HL-60 (cell line): Measurements from ENCODE around the gene SHISA8.

Experiments
- DNase-seq, 2 experiments: peaks; one replicate each; pipeline ENCODE4 v3.0.0-alpha.2; 2010 to 2020; ENCODE audit warnings: low read depth in 1 of 2, low spot score in 1 of 2
- H3K27ac ChIP-seq: fragments of 250-450 bp; sonication (Bioruptor Pico); replicated peaks from 2 replicates; pipeline ENCODE4 v1.5.1; 2020; ENCODE audit warnings: mild to moderate bottlenecking, moderate library complexity
- H3K27me3 ChIP-seq: fragments of 250-450 bp; sonication (Bioruptor Pico); 2 replicates; pipeline ENCODE4 v1.5.1; 2021; ENCODE audit warnings: mild to moderate bottlenecking, moderate library complexity; ENCODE audit not compliant: insufficient read depth, poor library complexity, severe bottlenecking
- H3K4me3 ChIP-seq: replicated peaks from 2 replicates; pipeline ENCODE4 v1.5.1; 2011; ENCODE audit warnings: mild to moderate bottlenecking, control low read depth, low read length; ENCODE audit not compliant: insufficient read depth
- GABPA ChIP-seq: IDR thresholded peaks from 2 replicates; pipeline ENCODE4 v1.6.1; 2012; ENCODE audit warnings: low read depth
- POLR2AphosphoS5 ChIP-seq: IDR thresholded peaks from 2 replicates; pipeline ENCODE4 v1.6.1; 2012; ENCODE audit warnings: low read depth
- SPI1 ChIP-seq: IDR thresholded peaks from 2 replicates; pipeline ENCODE4 v1.6.1; 2012; ENCODE audit warnings: low read depth, mild to moderate bottlenecking, borderline replicate concordance
- TF ChIP-seq, protein P1 (sequence below): IDR thresholded peaks from one replicate; pipeline ENCODE4 v1.5.1; 2011; ENCODE audit warnings: low read length, control low read depth, inconsistent platforms; ENCODE audit not compliant: insufficient read depth
- TF ChIP-seq, protein P2 (sequence below): IDR thresholded peaks from 2 replicates; pipeline ENCODE4 v1.6.1; 2012; ENCODE audit warnings: low read depth; ENCODE audit not compliant: insufficient replicate concordance

SHISA8 gene

DNA sequence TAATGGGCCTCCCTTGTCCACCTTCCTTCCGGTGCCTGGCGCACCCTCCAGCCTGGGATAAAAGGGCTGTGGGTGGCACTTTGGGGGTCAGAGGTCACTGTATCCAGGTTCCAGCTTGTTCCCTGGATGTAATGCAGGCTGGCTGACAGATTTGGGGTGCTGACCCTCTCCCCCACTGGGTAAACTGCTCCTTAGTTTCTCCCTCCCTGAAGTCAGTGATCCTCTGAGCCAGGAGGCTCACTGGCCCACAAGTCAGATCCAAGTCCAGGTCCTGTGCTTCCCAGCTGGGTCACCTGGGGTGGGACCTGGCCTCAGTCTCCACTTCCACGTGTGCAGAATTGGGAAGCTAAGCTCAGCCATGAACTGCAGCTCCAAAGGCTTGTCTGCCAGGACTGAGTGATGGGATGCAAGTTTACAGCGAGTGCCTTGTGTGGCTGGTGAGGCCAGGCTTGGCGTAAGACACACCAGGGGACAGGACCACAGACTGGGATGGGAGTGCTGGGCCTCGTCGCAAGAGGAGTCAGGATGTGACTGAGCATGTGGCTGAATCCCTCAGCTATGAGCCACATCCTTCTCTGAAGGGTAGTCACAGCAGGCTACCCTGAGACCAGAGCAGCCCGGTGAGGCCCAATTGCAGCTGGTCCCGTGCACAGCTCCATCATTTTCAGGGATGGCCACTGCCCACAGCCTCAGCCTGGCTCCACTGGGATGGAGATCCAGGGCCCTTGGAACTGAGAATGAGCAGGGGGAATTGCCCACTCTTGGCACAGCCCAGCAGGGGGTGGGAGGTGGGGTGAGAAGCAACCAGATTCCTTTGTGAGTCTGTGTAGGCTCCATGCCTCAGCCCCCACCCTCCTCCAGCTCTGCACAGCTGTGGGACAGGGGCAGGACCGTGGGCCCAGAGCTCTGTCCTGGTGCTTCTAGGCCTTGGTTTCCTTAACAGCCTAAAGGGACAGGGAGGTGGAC lies 7.2 kb downstream of the SHISA8 start:
- no peak for DNase-seq
- peaks cover 27% of the 10 kb centered on the region for H3K27me3 ChIP-seq

DNA sequence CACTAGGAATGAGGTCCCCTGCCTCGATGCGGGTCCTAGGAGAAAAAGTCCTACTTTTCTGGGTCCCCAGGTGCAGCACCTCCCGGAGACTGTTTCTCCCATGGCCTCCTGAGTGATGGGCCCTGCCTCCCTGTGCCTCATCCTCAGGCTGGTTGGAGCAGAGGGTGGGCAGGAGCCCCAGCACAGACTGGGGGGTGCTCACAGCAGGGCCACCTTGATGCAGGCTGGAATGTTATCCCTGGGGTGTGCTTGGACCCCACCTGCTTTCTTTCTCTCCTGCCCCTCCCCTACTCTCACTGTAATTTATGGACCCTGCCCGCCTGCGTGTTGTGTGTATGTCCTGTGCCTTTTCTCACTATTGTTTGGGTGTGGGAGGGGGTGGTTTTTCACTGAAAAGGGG lies 8.1 kb downstream of the SHISA8 start:
- Histone ChIP-seq H3K27ac (no peak overlapping the region), H3K27me3 (peaks cover 18% of the 10 kb centered on the region), H3K4me3 (no peak overlapping the region)
- no peak for DNase-seq
- TF ChIP-seq, protein P1, sequence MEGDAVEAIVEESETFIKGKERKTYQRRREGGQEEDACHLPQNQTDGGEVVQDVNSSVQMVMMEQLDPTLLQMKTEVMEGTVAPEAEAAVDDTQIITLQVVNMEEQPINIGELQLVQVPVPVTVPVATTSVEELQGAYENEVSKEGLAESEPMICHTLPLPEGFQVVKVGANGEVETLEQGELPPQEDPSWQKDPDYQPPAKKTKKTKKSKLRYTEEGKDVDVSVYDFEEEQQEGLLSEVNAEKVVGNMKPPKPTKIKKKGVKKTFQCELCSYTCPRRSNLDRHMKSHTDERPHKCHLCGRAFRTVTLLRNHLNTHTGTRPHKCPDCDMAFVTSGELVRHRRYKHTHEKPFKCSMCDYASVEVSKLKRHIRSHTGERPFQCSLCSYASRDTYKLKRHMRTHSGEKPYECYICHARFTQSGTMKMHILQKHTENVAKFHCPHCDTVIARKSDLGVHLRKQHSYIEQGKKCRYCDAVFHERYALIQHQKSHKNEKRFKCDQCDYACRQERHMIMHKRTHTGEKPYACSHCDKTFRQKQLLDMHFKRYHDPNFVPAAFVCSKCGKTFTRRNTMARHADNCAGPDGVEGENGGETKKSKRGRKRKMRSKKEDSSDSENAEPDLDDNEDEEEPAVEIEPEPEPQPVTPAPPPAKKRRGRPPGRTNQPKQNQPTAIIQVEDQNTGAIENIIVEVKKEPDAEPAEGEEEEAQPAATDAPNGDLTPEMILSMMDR = no peak
- TF ChIP-seq SPI1 (no peak), GABPA (no peak), POLR2AphosphoS5 (no peak)
- TF ChIP-seq, protein P2, sequence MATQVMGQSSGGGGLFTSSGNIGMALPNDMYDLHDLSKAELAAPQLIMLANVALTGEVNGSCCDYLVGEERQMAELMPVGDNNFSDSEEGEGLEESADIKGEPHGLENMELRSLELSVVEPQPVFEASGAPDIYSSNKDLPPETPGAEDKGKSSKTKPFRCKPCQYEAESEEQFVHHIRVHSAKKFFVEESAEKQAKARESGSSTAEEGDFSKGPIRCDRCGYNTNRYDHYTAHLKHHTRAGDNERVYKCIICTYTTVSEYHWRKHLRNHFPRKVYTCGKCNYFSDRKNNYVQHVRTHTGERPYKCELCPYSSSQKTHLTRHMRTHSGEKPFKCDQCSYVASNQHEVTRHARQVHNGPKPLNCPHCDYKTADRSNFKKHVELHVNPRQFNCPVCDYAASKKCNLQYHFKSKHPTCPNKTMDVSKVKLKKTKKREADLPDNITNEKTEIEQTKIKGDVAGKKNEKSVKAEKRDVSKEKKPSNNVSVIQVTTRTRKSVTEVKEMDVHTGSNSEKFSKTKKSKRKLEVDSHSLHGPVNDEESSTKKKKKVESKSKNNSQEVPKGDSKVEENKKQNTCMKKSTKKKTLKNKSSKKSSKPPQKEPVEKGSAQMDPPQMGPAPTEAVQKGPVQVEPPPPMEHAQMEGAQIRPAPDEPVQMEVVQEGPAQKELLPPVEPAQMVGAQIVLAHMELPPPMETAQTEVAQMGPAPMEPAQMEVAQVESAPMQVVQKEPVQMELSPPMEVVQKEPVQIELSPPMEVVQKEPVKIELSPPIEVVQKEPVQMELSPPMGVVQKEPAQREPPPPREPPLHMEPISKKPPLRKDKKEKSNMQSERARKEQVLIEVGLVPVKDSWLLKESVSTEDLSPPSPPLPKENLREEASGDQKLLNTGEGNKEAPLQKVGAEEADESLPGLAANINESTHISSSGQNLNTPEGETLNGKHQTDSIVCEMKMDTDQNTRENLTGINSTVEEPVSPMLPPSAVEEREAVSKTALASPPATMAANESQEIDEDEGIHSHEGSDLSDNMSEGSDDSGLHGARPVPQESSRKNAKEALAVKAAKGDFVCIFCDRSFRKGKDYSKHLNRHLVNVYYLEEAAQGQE = no peak

More for the DNA sequence above, 7.2 kb downstream of the SHISA8 start:
- TF ChIP-seq POLR2AphosphoS5 (peak; percentile 34; the same call in 1 of the 2 replicates), SPI1 (no peak)
- TF ChIP-seq, protein P2 = no peak
- Histone ChIP-seq H3K27ac (no peak overlapping the region), H3K4me3 (no peak overlapping the region)

DNA sequence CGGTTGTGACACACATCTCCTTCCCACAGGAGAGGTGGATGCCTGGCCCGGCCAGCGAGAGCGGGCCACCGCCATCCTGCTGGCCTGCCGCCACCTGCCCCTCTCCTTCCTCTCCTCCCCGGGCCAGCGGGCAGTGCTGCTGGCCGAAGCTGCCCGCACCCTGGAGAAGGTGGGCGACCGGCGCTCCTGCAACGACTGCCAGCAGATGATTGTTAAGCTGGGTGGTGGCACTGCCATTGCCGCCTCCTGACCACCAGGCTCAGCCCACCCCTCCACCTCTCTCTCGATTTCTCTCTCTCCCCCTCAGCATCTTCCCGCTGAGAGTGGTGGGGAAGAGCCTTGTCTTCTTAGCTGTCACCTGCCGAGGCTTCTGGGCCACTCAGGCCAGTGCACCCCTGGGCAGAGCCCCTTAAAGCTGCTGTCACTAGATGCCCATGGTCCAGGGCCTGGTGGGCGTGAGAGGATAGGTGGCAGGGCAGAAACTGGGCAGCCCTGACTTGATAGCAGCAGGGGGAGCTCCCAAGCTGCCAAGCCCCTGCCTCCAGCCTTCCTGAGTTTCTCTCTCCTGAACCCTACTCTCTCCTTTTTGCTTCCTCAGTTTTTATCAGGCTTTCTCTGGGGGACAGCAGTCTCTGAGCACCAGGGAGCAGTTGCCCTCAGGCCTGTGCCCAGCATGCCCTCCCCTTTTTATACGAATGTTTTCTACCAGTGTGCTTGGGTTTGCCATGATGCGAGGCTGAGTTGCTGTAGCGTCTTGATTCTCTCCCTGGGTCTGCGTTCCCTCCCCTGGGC lies 9.3 kb downstream of the SHISA8 start:
- no peak for DNase-seq
- peaks cover 6% of the 10 kb centered on the region for H3K27me3 ChIP-seq
- H3K4me3 ChIP-seq = no peak overlapping the region
- no peak overlapping the region for H3K27ac ChIP-seq
- TF ChIP-seq GABPA = no peak
- no peak for TF ChIP-seq SPI1
- TF ChIP-seq, protein P2 = no peak
- TF ChIP-seq POLR2AphosphoS5 = no peak; the same call in 1 of the 2 replicates
- TF ChIP-seq, protein P1 = no peak
